ENCODE results near the gene TMC4.

GRCh38 chr19:54141356-54141755, 31.6 kb downstream of the TMC4 start:
- no peak for TF ChIP-seq CTCF (IDR thresholded peaks at IDR 0.05)
- no peak for TF ChIP-seq POLR2A (IDR thresholded peaks at IDR 0.05)
- no peak for TF ChIP-seq POLR2AphosphoS5 (IDR thresholded peaks at IDR 0.05)
